Right ventricle myocardium inferior (tissue), 1 donor: ENCODE data around the gene FCER1A. TPM values are rescaled to one million over a fixed set of nuclear protein-coding genes. Genes with fewer than 3 reads are reported as not detected.
"Not testable (repeated sequence)": the region's sequence is repeated elsewhere in the genome, so short reads cannot be mapped to it uniquely, and the experiment has no call there.

Experiments used
- ATAC-seq: fragments of 200-7000 bp; cut with Tn5 transposase; one replicate; pipeline ENCODE4 v1.9.1; 2020; ENCODE audit warnings: mild to moderate bottlenecking, moderate library complexity
- DNase-seq: peaks from one replicate; pipeline ENCODE4 v3.0.0; 2021; ENCODE audit errors: missing footprints
- intact Hi-C: fragments of 100-400 bp; cut with DNase I; formaldehyde crosslinking; loops from one replicate; pipeline ENCODE4 v1.11.0; 2022
- total RNA-seq: library from RNA; stranded (reverse); fragmentation: NEBNext Ultra II Directional; extraction: Animal tissue kit (Norgen Biotek cat#: 25700); gene quantifications from one replicate; pipeline ENCODE4 v1.2.1, GENCODE V29; 2021
- donor health status: DM: no; HTN: yes; CAD: no; lungs with severe emphysema.

The FCER1A gene
- total RNA-seq, 1 donor from 2014 or later = 1.0 TPM

- ATAC-seq (no peak), DNase-seq (no peak)
- intact Hi-C loops = no loop called here
Observed at GRCh38 chr1:159341736-159342135, 39.6 kb downstream of the FCER1A start.

GRCh38 chr1:159342761-159343425, 40.8 kb downstream of the FCER1A start:
- intact Hi-C loops = no loop called here
- ATAC-seq (no peak), DNase-seq (no peak)

GRCh38 chr1:159349374-159349773, 47.2 kb downstream of the FCER1A start:
- DNase-seq, intact Hi-C loops, ATAC-seq: not testable (repeated sequence)

- DNase-seq = no peak
- intact Hi-C loops = no loop called here
- ATAC-seq = no peak
Observed at GRCh38 chr1:159352436-159352835, 50.3 kb downstream of the FCER1A start.

Other genes with a start within 250 kb of the FCER1A start
- gene AIM2, start 225.6 kb upstream of the FCER1A start, total RNA-seq = 0.51 TPM
- gene CADM3, start 130.7 kb upstream of the FCER1A start, total RNA-seq = 6.4 TPM
- gene ACKR1, start 97.5 kb upstream of the FCER1A start, total RNA-seq = 16.2 TPM
- not detected for gene OR10J4, start 129.9 kb downstream of the FCER1A start, total RNA-seq
- not detected for gene OR10J1, start 137.4 kb downstream of the FCER1A start, total RNA-seq
- not detected for gene OR10J5, start 233.7 kb downstream of the FCER1A start, total RNA-seq